ENCODE measurements around the gene MID1IP1. TPM values are rescaled to one million over a fixed set of nuclear protein-coding genes. Genes with fewer than 3 reads are reported as not detected.

Gene MID1IP1
- total RNA-seq, 4 donors from 2014 or later, result 22.3 to 29.9 (median 27.8) TPM

- no peak overlapping the region for H3K4me3 ChIP-seq
- H3K27me3 ChIP-seq, result no peaks in the 10 kb centered on the region
- no peaks in the 10 kb centered on the region for H3K4me1 ChIP-seq
- H3K36me3 ChIP-seq, result no peaks in the 10 kb centered on the region
- DNase-seq, result no peak
- H3K27ac ChIP-seq, result no peak overlapping the region
- no peaks in the 10 kb centered on the region for H3K9me3 ChIP-seq
- TF ChIP-seq CTCF (IDR thresholded peaks at IDR 0.05), result no peak
- TF ChIP-seq POLR2A (IDR thresholded peaks at IDR 0.05), result no peak
These were observed 47.6 kb downstream of the MID1IP1 start for GRCh38 chrX:38848671-38849455.

- DNase-seq, result no peak
- H3K4me1 ChIP-seq, result no peaks in the 10 kb centered on the region
- no peak overlapping the region for H3K4me3 ChIP-seq
- H3K27me3 ChIP-seq, result no peaks in the 10 kb centered on the region
- H3K9me3 ChIP-seq, result no peaks in the 10 kb centered on the region
- no peak for TF ChIP-seq POLR2A (IDR thresholded peaks at IDR 0.05)
- TF ChIP-seq CTCF (IDR thresholded peaks at IDR 0.05), result no peak
- H3K36me3 ChIP-seq, result no peaks in the 10 kb centered on the region
- H3K27ac ChIP-seq, result no peak overlapping the region
These were observed 49.7 kb downstream of the MID1IP1 start for GRCh38 chrX:38850807-38851544.

- Histone ChIP-seq H3K4me3 (no peak overlapping the region), H3K27me3 (no peaks in the 10 kb centered on the region)
- TF ChIP-seq POLR2A (IDR thresholded peaks at IDR 0.05), result no peak
- no peak for TF ChIP-seq CTCF (IDR thresholded peaks at IDR 0.05)
These were observed 53.0 kb downstream of the MID1IP1 start for GRCh38 chrX:38854305-38854704.

More at GRCh38 chrX:38854305-38854704, 53.0 kb downstream of the MID1IP1 start:
- no peaks in the 10 kb centered on the region for H3K4me1 ChIP-seq
- no peak overlapping the region for H3K27ac ChIP-seq
- no peak for DNase-seq
- H3K9me3 ChIP-seq, result no peaks in the 10 kb centered on the region
- H3K36me3 ChIP-seq, result no peaks in the 10 kb centered on the region

Other genes with a start within 250 kb of the MID1IP1 start
- gene TSPAN7, start 239.9 kb upstream of the MID1IP1 start, total RNA-seq, result 10 to 100 TPM; 13.2 to 74.8 (median 44.1) TPM